ENCODE measurements around the gene ZNRF4.

GRCh38 chr19:5484398-5485285, 29.4 kb downstream of the ZNRF4 start:
- TF ChIP-seq CTCF (conservative IDR thresholded peaks at IDR 0.05; ENCODE audit: low read depth in 2 of 2) = no peak
- no peak for TF ChIP-seq REST (IDR thresholded peaks at IDR 0.05; ENCODE audit: unreplicated experiment)
- TF ChIP-seq JUNB (IDR thresholded peaks at IDR 0.05; ENCODE audit: unreplicated experiment) = no peak
- TF ChIP-seq POLR2AphosphoS5 (IDR thresholded peaks at IDR 0.05; ENCODE audit: low read depth) = no peak
- no peak for TF ChIP-seq CREB1 (CRISPR knock-in tag; IDR thresholded peaks at IDR 0.05; ENCODE audit: low read depth)
- no peak for TF ChIP-seq EZH2 (IDR thresholded peaks at IDR 0.05; ENCODE audit: low read depth, unreplicated experiment)
- no peak for TF ChIP-seq STAT1 (IDR thresholded peaks at IDR 0.05; ENCODE audit: unreplicated experiment)
- no peak for TF ChIP-seq EZH2phosphoT487 (IDR thresholded peaks at IDR 0.05; ENCODE audit: unreplicated experiment)
- no peak for TF ChIP-seq ZNF462 (CRISPR knock-in tag; IDR thresholded peaks at IDR 0.05)
- TF ChIP-seq ZNF331 (CRISPR knock-in tag; IDR thresholded peaks at IDR 0.05; ENCODE audit: low read depth) = no peak
